GM19467 (cell line): ENCODE data around the gene RNU7-1.
"Not testable (repeated sequence)": the region's sequence is repeated elsewhere in the genome, so short reads cannot be mapped to it uniquely, and the experiment has no call there.

ENCODE experiments used
- ATAC-seq: cut with Tn5 transposase; IDR thresholded peaks from one replicate; pipeline ENCODE4 v1.9.1; 2021; ENCODE audit warnings: mild to moderate bottlenecking, moderate library complexity; ENCODE audit not compliant: unreplicated experiment

Gene RNU7-1

GRCh38 chr12:6943722-6944380 is at the start of gene RNU7-1, which contains the start of gene C12orf57:
Gene RNU7-1, plus strand, starts transcription at chr12:6943816.
Gene C12orf57, plus strand, starts transcription at chr12:6944022. Its CDS starts 100 bp downstream, at chr12:6944122.
- peak; percentile 28 for ATAC-seq

- no peak for ATAC-seq
These were observed 49.3 kb upstream of the RNU7-1 start for GRCh38 chr12:6894321-6894720.

GRCh38 chr12:6896846-6897435 is 46.7 kb upstream of the RNU7-1 start:
- ATAC-seq: no peak

GRCh38 chr12:6899427-6899826 is 44.2 kb upstream of the RNU7-1 start:
- no peak for ATAC-seq

GRCh38 chr12:6899837-6900519 is 43.6 kb upstream of the RNU7-1 start:
- ATAC-seq: no peak

- no peak for ATAC-seq
These were observed 41.2 kb upstream of the RNU7-1 start for GRCh38 chr12:6902448-6902847.

GRCh38 chr12:6903722-6904121 is 39.9 kb upstream of the RNU7-1 start:
- no peak for ATAC-seq

- peak; percentile 85 for ATAC-seq
These were observed 39.0 kb upstream of the RNU7-1 start, which contains the start of gene LRRC23 for GRCh38 chr12:6904280-6905276. Gene LRRC23, plus strand, starts transcription at chr12:6904822. Its CDS starts 812 bp downstream, at chr12:6905634.

- ATAC-seq: no peak
These were observed 38.1 kb upstream of the RNU7-1 start for GRCh38 chr12:6905414-6906040.

GRCh38 chr12:6908141-6908540 is 35.5 kb upstream of the RNU7-1 start:
- ATAC-seq: not testable (repeated sequence)

- ATAC-seq: no peak
These were observed 34.0 kb upstream of the RNU7-1 start for GRCh38 chr12:6909421-6910145.

GRCh38 chr12:6912164-6912935 is 31.3 kb upstream of the RNU7-1 start:
- no peak for ATAC-seq

GRCh38 chr12:6914246-6914946 is 29.2 kb upstream of the RNU7-1 start, which contains the start of gene ENO2:
Gene ENO2, plus strand, starts transcription at chr12:6914580. Its CDS starts 1,253 bp downstream, at chr12:6915833.
- no peak for ATAC-seq

- ATAC-seq: no peak
These were observed 28.4 kb upstream of the RNU7-1 start for GRCh38 chr12:6914947-6915788.

- ATAC-seq: no peak
These were observed 27.8 kb upstream of the RNU7-1 start for GRCh38 chr12:6915789-6916285.

GRCh38 chr12:6916426-6917200 is 27.0 kb upstream of the RNU7-1 start:
- no peak for ATAC-seq
